HG02623 (cell line): ENCODE data around the gene ZNF79.
A peak's percentile ranks its signal among the peaks of the same experiment; 100 is the strongest.

ENCODE experiments used
- ATAC-seq: cut with Tn5 transposase; IDR thresholded peaks from one replicate; pipeline ENCODE4 v1.9.1; 2021; ENCODE audit warnings: moderate library complexity; ENCODE audit not compliant: unreplicated experiment

The ZNF79 gene

GRCh38 chr9:127423476-127423933 is 677 bp upstream of the ZNF79 start:
- ATAC-seq = no peak

- no peak for ATAC-seq
Measured at GRCh38 chr9:127424676-127424999, 456 bp downstream of the ZNF79 start.

- ATAC-seq = no peak
Measured at GRCh38 chr9:127426756-127427155, 2.6 kb downstream of the ZNF79 start.

- no peak for ATAC-seq
Measured at GRCh38 chr9:127428348-127428747, 4.2 kb downstream of the ZNF79 start.

- no peak for ATAC-seq
Measured at GRCh38 chr9:127430415-127430814, 6.2 kb downstream of the ZNF79 start.

GRCh38 chr9:127437497-127438264 is 13.5 kb downstream of the ZNF79 start:
- ATAC-seq = no peak

DNA sequence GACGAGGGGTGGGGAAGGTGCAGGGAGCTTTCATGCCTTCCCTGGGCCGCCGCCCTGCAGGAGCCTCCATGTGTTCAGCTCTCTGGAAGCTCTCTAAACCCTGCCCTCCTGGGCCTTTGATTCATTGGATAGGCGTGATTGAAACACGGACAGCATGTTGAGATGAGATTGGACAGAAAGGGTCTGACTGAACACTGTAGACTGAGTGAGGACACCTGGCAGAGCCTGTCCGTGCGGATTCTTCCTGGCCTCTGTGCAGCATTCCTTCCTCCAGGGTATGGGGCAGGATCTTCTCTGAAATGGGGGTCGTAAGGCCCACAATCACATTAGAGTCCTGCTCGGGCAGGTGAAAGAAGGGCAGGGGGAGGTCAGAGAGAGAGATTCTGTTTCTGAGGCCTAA is 14.2 kb downstream of the ZNF79 start:
- ATAC-seq = no peak

- ATAC-seq = no peak
Measured at GRCh38 chr9:127444283-127444920, 20.2 kb downstream of the ZNF79 start.

DNA sequence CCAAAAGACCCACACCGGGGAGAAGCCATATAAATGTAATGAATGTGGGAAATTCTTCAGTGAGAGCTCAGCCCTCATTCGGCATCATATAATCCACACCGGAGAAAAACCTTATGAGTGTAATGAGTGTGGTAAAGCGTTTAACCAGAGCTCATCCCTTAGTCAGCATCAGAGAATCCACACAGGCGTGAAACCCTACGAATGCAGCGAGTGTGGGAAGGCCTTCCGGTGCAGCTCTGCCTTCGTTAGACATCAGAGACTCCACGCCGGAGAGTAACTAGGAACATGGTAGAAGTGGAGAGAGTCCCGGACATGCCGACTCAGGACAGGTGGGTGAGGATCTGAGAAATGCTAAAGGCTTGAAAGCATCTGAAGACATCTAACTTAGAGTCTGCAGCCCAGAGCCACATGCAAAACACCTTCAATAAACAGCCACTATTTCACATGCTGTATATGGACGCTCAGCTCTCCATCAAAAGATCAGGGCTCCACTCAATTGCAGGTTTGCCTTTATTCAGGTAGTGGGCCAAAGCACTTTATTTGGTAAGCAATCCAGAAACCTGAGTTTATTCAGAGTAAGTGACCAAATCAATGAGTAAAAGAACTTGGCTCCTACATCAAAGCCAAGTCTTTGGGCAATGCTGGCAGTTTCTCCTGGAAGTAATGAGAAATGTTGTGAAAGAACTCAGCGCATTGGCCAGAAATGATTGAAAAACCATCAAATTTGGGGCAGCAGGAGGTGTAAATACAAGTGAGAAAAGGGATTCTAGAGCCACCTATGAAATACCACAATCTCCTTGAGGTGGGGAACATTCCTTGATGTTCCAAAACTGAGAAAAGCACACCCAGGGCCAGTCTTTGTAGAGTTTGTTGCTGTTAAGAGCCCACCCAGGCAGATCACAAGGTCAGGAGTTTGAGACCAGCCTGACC is 21.0 kb downstream of the ZNF79 start:
- no peak for ATAC-seq

DNA sequence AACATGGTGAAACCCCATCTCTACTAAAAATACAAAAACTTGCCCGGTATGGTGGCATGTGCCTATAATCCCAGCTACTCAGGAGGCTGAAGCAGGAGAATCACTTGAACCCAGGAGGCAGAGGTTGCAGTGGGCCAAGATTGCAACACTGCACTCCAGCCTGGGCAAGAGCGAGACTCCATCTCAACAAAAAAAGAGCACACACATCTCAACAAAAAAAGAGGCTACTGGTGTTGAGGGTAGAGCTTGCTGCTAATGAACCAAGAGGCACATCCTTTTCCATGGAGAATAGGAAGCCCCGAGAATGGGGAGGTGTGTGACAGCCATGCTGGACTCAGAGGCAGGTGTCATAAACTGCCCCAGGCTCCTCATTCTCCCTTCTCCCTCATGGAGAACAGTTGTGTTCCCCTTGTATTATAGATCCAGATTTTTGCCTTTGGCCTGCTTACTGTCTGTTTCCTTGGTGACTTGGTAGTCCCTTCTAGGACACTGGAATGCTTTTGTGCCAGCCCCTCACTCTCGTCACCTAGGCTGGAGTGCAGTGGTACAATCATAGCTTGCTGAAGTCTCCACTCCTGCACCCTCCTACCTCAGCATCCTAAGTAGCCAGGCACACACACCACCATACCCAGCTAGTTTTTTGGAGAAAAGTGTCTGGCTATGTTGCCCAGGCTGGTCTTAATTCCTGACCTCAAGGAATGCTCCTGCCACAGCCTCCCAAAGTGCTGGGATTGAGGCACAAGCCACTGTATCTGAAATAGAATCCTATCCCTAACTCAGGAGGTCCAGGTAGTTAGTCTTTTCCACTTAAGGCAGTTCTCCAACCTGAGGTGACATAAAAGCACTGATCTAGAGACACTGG is 21.9 kb downstream of the ZNF79 start:
- no peak for ATAC-seq

DNA sequence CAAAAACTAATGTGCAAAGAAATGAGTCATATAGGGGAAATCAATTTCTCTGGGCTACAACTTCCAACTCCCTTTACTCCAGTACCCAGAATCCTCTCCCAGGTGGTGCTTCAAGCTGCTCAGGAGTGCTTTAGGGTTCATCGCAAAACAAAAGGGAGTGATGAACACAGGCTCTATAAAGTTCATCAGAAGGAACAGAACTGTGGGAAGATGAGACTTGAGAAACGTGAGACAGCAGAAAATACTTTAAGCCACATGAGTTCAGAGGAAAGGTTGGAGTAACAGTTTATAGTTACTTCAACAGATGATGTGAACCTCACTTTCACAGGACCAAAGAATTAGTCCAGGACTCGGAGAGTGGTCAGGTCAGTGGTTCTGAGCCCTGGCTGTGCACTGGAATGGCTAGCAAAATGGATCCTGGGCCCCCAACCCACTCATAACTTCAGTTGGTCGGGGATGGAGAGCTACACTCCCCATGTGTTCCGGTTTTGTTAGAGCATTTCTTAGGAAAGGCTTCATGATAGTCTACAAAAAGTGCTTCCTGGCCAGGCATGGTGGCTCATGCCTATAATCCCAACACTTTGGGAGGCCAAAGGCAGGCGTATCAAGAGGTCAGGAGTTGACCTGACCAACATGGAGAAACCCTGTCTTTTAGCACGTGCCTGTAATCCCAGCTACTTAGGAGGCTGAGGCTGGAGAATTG is 22.7 kb downstream of the ZNF79 start:
- no peak for ATAC-seq

DNA sequence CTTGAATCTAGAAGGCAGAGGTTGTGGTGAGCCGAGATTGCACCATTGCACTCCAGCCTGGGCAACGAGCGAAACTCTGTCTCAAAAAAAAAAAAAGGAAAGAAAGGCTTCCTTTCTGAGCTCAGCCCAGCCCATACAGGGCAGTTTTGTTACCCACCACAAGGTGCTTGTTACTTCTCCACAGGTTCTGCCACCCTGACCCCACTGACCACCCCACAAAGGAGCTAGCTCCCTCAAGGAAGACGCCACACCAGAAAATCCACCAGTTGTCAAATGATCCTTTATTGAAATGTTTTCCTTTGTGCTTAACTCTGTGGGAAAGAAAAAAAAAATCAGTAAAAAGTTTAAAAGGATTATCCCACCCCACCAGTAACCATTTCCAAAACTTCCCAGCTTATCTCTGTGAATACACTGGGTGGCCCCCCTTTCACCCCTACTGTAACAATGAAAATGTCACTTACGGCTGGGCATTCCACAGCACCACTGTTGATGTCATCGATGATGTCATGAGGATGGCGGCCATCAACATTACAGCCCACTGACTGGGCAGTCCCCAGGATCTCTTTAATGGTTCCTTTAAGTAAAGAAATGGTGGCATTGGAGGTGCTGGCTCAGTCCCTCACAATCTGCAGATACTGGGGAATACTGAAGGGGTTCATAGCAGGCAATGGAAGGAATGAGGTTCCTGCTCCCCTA is 23.4 kb downstream of the ZNF79 start:
- ATAC-seq = no peak

DNA sequence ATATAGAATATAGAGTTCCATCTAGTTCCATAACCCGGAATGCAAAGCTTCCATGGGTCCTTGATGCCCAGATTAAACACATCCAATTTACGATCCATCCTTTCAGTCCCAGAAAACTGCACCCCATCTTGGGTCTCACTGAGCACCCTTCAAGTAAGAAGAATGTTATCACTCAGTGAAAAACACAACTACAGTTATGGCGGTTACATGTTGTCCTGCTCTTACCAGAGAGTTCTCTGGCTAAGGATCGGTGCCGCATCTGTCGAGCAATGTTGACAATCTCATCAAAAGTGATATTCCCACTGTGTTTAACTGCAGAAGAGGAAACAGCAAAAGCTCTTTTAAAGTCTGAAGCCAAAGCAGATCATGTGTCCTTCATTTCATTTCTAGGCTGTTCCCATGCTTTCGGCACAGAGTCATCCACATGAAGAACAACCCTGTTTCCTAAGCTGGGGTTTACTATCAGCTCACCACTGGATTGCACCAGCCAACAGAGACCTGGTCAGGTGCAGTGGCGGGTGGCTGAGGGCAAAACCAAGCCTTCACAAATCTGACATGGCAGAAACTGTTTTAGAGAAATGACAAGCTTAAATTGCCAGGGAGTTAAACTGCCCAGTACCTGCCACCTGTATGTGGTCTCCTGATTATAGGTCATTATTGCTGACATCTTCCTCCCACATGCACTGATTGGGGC is 24.1 kb downstream of the ZNF79 start:
- ATAC-seq = no peak

DNA sequence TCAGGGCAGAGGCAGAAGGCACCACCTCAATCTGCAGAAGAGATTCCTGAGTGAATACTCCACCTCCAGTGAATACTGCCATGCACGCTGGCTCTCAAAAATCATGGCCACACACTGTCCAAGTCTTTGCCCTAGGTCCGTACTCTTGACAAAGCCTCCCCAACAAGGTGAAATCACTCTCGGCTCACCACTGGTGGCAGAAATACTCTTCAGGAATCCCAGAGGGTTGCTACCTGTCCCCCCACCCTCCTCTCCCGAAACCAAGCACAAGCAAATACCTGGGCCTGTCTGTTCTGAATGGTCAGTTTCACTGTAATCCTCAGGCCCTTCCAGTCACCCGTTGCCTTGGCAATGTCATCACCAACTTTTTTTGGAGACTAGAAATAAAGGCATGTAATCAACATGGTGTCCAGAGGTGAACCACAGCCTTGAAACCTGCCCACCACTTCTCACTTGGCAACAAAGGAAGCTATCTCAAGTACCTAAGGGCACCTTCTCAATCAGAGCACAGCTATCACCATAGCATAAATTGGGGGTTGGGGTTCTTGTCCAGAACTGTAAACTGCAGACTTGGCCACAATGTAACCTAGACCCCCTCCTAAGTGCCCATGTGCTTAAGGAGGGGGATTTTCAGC is 25.3 kb downstream of the ZNF79 start:
- ATAC-seq = no peak

- no peak for ATAC-seq
Measured at GRCh38 chr9:127450243-127450760, 26.1 kb downstream of the ZNF79 start.

GRCh38 chr9:127450830-127451607 is 26.8 kb downstream of the ZNF79 start, which contains the start of the genes LRSAM1 and RPL12:
Gene LRSAM1, plus strand, starts transcription at chr9:127451510. Its CDS starts 3,018 bp downstream, at chr9:127454528.
Gene RPL12, minus strand, starts transcription at chr9:127451406. Its CDS starts 89 bp downstream, at chr9:127451317.
- ATAC-seq = peak; percentile 64

GRCh38 chr9:127451608-127451857 is 27.4 kb downstream of the ZNF79 start:
- no peak for ATAC-seq
